Stimulated activated CD8-positive, alpha-beta memory T cell treated with anti-CD3 and anti-CD28 coated beads, Interleukin-12 subunit alpha, Interleukin-12 subunit beta, amount 100 ng/mL, for 4 hours (primary cell): ENCODE measurements around the gene FRMD3.

Source experiments
- DNase-seq: peaks from one replicate; pipeline ENCODE4 v3.0.0-alpha.2; 2020; ENCODE audit warnings: low read depth

Gene FRMD3

DNA sequence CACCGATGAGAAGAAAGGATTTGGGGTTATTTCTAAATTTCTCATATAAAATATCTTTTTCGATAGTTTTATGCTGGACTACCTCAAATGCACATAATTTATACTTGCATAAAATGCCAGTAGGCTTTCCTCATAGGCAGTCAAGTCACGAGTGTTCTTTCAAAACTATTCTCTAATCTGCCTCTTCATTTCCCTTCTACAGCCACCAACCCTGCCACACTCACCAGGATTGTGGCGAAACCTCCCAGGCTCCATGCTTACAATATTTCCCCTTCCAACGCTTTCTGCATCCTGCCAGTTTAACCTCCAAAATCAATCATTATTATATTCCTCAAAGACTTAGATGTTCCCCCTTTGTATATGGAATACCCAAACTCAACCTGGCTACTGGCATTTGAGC lies 65.4 kb downstream of the FRMD3 start:
- no peak for DNase-seq

GRCh38 chr9:83472221-83472665 lies 66.0 kb downstream of the FRMD3 start:
- no peak for DNase-seq

DNA sequence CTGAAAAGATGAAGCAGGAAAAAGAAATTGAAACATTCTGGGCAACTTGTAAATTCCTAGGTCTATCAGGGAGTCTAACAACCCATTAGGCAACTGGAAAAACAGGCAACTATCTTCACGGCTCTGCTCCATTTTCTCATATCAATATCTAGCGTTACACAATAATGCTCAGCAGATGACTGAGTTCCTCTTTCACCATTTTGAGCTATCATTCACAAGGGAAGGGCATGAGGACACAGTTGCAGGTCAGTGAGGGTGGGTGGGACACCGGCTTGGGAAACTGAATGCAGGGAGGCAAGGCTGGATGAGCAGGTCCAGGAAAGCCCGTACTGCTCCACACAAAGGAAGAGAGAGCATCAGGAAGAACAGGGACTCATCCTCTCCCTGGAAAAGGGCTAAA lies 67.0 kb downstream of the FRMD3 start:
- no peak for DNase-seq

- DNase-seq, result no peak
Observed at GRCh38 chr9:83469722-83470121, 68.5 kb downstream of the FRMD3 start.

DNA sequence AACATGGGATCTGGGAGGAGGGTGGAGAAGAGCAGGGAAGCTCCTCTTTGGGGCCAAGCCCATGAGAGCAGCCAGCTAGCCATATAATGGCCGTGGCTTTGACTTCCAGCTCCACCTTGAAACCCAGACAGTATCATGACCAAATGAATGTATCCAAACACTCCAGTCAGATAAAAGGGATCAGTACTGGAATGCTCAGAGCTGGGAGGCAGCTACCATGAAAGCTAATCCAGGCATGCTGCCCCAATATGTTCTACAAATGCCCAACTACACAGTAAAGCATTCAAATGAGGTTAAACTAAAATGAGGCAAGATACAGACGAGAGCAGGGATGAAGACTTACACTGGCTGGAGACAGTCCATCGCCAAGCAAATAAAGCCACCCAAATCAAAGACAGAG lies 69.4 kb downstream of the FRMD3 start:
- DNase-seq, result no peak

DNA sequence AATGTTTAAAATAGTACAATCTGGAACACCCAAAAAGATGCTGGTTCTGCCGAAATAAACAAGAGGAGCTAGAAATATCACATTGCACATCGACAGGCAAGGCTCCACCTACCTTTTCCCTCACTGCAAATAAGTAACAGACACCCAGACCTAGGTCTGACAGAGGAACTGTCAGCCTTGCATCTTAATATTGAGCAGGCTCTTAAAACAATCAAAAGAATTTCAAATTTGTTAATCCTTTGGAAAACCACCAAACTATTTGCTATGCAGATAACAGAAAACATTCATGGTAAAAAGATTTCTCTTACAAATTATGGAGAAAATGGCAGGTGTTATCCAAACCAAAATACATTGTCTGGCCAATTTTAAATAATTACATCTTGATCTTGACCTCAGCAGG lies 71.3 kb downstream of the FRMD3 start:
- DNase-seq, result no peak

GRCh38 chr9:83466351-83466750 lies 71.8 kb downstream of the FRMD3 start:
- no peak for DNase-seq

GRCh38 chr9:83459830-83460229 lies 78.4 kb downstream of the FRMD3 start:
- no peak for DNase-seq

DNA sequence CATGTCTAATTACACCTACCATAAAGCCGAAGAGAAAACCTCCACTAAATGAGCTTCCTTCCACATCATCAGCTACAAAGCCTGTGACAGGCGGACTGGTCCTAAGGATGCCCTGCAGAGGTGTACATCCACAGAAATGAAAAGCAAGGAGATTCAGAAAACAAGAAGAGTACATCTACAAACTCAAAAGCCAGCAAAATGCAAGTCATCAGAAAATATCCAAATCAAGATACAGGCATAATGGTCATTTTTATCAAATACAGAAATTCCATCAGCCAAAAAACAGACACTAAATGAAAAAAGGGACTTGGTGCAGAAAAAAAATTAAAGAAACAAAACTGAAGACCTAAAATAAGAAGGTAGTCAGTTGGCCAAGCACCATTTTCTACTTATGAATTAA lies 79.7 kb downstream of the FRMD3 start:
- DNase-seq, result no peak

DNA sequence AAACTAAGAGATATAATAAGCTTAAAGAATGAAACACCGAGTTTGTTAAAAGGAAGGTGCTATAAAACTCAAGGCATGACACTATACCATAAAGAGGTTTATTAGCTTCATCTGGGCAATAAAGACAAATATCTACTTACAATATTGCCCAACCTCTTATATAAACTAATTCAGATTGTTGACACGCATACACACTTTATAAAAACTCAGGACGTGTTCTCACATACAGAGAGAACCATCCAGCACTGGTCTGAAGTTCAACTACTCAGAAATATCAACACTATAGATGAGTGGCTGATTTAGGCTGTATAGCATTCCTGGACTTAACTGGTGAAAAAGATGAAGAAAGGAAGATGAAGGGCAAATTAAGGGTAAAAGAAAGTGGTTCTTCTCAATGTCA lies 81.2 kb downstream of the FRMD3 start:
- DNase-seq, result no peak

DNA sequence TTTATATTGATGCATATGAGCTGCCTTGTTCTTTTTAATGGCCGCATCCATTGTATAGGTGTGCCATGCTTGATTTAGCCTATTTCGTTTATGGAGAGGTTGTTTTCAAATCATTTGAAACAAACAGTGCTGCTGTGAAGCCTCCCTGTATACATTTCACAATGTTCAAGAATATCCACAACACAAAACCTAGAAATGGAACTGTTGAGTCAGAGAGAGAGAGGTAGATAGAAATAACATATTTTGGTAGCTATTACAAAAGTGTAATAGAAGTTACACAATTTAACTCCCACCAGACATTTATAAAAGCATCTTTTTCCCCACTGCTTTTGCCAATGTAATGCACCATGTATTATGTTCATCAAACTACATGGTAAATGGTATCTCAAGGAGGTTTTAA lies 82.0 kb downstream of the FRMD3 start:
- DNase-seq, result no peak

DNA sequence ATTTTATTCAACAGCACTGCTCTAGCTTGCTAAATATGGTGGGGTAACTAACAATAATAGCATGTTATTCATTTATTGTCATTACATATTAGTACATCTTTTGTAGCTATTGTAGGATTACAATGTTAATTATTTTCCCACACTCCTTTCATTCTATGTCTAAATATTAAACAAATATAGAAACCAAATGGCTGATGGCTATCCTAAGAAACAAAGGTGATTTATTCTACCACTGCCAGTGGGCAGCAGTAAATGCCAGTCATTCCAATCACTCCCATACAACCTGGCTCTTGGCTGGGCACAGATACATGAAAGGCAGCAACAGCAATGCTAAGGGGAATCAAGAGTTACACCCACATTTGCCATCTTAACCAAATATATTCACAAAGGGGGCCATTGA lies 84.1 kb downstream of the FRMD3 start:
- DNase-seq, result no peak

- no peak for DNase-seq
Observed at GRCh38 chr9:83451308-83451707, 86.9 kb downstream of the FRMD3 start.

GRCh38 chr9:83449983-83450382 lies 88.2 kb downstream of the FRMD3 start:
- no peak for DNase-seq

GRCh38 chr9:83449166-83449565 lies 89.0 kb downstream of the FRMD3 start:
- DNase-seq, result no peak

DNA sequence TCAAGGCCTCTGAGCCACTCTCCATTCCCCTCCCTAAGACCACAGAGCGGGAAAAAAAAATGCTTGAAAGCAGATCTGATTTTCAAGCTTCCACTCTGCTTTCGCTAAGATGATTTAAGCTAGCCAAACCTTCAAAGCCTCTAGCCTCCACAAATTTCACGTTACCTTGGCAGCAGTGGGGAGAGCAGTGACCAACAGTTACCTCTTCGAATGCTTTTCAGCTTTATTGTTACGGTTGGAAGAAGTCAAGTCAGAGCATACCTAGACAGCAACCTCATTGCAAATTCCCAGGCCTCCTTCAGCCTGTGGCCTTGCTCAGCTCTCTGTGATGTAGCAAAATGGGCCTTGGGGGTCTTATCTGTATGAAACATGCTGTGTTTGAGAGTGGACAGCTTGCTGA lies 89.6 kb downstream of the FRMD3 start:
- no peak for DNase-seq

DNA sequence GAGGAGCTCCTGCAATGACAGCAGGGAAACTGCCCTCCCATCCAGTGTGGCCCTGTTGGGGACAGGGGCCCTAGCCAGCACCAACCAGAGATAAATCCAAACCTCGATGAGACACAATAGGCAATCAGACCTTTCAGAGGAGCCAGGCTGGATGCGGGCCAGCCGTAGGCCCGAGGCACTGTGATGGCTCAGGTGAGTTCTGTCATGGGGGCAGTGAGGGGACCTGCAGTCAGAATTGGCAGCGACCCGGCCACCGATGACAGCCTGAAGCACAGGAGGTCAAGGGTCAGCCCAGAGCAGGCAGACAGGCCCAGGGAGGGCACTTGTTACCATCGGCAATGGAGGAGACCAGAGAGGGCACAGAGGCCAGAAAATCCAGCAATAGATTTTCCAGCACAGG lies 90.8 kb downstream of the FRMD3 start:
- DNase-seq, result no peak

DNA sequence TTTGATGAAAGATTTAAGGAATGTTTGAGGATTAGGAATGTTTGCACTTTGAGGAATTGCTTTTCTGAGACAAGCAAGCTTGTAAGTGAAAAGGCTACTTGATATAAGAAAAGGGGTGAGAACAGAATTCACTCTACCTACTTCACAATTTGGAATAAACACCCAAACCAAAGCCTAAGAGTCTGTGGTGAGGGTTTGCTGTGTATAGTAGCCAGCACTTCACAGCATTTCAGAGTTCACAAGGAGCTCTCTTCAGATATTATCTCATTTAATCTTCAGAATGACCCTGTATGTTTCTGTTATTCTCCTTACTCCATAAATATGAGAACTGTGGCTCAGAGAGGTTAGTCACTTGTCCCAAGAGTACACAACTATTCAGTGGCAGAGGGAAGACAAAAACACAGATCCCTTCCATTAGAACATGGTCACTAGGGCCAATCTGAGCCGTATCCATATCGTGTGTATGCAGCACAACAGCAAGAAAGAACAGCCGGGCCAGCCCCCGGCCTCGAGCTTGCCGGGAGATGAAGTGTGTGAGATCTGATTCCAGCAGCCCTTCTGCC lies 92.4 kb downstream of the FRMD3 start:
- no peak for DNase-seq

DNA sequence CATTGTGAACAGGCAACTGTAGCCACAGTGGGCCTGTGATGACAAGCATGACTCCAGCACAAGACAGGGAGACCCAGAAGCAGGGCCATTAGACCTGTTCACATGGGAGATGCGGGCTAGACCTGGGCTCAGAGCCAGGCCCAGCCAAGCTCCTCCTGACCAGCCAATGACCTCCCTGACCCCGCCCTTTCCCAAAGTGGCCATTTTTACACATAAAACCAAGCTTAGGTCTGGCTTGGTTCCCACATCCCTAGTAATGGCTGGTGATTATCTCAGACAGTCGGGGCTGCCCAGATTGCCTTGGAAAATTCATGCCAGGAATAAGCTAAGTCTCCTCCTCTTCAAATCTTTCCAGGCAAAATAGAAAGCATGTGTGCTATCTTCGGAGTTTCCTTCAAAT lies 94.1 kb downstream of the FRMD3 start:
- no peak for DNase-seq

DNA sequence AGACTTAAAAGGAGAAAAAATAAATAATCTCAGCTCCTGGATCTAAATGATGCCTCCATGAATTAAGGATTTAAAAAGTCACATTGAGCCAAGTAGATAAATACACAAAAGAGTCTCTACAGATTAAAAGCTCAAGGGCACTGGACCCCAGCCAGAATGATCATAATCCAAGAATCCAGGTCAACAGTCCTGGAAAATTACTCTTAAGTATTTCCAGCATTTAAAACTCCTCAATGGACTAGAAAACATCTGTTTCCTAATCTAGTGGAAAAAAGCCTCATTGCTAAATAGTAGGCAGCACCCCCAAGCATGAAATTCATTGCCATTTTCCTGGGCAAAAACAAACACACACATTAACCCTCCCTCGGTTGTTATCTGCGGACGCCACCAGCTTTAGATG lies 96.8 kb downstream of the FRMD3 start:
- DNase-seq, result no peak

- DNase-seq, result no peak
Observed at GRCh38 chr9:83440641-83441040, 97.6 kb downstream of the FRMD3 start.

DNA sequence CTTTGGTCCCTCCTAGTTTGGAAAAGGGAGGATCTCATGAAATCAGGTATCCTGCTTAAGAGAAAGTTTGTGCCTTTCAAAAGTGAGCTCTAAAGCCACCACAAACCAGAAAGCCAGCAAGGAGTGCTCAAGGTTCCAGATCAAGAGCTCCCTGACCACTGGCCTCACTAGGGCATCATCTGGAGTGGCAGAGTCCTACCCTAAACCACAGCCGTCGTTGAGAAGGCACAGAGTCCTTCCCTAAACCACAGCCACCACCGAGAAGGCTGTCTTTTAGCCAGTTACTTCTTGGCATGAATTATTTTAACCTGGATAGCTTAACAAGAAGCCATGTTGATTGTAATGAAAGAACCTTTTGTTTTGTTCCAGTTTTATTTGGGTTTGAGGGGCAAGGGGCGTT lies 102.9 kb downstream of the FRMD3 start:
- DNase-seq, result no peak

DNA sequence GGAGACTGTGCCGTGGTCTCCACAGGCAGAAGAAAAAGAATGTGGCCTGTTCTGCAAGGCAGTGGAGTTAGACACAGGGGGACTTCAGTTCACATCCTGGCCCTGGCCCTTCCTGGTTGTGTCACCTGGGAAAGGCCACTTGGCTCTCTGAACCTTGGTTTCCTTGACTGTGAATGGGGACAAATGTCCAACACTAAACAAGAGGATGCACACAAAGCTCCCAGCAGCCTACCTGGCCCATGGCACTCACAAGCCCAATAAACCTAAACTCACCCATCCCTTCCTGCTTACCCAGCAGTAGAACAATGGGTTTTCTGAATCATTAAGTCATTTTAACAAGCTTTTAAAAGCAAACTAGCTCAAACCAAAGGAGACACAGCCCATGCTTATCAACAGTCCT lies 103.9 kb downstream of the FRMD3 start:
- DNase-seq, result no peak

DNA sequence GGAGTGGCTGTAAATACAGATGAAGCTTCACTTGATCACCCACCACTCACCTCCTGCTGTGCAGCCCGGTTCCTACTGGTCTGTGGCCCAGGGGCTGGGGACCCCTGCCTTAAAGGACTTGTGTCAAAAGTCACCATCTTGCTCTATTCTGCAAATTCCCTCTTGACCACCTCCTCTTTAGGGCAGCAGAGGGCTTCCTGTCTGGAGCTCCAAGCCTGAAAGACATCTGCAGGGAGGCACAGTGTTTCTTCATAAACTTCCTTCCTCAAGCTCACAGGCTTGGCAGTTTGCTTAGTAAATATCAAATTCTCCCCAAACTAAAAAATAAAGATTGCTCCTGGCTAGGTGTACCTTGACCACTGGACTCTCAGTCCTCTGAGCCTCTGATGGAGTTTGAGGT lies 104.4 kb downstream of the FRMD3 start:
- no peak for DNase-seq
